ENCODE measurements around the gene STRA8. TPM values are rescaled to one million over a fixed set of nuclear protein-coding genes. Genes with fewer than 3 reads are reported as not detected.

STRA8 gene
- total RNA-seq, 1 experiment from 2014 or later, result not detected

GRCh38 chr7:135190703-135191102 is 42.9 kb upstream of the STRA8 start:
- in situ Hi-C loops (cut with HindIII; ENCODE audit: low pct_unique_long_range_greater_than_20kb, low sequenced_read_pairs), result no loop called here
- ChIA-PET CTCF (no interaction called here), POLR2A (no interaction called here)
- no peak for TF ChIP-seq POLR2AphosphoS5 (IDR thresholded peaks at IDR 0.05; ENCODE audit: low read depth, low read length)
- TF ChIP-seq TCF7L2 (IDR thresholded peaks at IDR 0.05; ENCODE audit: low read depth, low read length), result no peak
- TF ChIP-seq SIN3A (IDR thresholded peaks at IDR 0.05; ENCODE audit: borderline replicate concordance, insufficient read depth, low read depth, low read length), result no peak
- TF ChIP-seq, protein P1, sequence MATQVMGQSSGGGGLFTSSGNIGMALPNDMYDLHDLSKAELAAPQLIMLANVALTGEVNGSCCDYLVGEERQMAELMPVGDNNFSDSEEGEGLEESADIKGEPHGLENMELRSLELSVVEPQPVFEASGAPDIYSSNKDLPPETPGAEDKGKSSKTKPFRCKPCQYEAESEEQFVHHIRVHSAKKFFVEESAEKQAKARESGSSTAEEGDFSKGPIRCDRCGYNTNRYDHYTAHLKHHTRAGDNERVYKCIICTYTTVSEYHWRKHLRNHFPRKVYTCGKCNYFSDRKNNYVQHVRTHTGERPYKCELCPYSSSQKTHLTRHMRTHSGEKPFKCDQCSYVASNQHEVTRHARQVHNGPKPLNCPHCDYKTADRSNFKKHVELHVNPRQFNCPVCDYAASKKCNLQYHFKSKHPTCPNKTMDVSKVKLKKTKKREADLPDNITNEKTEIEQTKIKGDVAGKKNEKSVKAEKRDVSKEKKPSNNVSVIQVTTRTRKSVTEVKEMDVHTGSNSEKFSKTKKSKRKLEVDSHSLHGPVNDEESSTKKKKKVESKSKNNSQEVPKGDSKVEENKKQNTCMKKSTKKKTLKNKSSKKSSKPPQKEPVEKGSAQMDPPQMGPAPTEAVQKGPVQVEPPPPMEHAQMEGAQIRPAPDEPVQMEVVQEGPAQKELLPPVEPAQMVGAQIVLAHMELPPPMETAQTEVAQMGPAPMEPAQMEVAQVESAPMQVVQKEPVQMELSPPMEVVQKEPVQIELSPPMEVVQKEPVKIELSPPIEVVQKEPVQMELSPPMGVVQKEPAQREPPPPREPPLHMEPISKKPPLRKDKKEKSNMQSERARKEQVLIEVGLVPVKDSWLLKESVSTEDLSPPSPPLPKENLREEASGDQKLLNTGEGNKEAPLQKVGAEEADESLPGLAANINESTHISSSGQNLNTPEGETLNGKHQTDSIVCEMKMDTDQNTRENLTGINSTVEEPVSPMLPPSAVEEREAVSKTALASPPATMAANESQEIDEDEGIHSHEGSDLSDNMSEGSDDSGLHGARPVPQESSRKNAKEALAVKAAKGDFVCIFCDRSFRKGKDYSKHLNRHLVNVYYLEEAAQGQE (IDR thresholded peaks at IDR 0.05; ENCODE audit: insufficient read depth in 1 of 2, low read depth in 2 of 2, low read length in 1 of 2), result no peak
- no peak for TF ChIP-seq CTCF (IDR thresholded peaks at IDR 0.05)
- intact Hi-C loops (cut with micrococcal nuclease; ENCODE audit: unreplicated experiment), result no loop called here
- H3K4me3 ChIP-seq (ENCODE audit: low read depth in 2 of 2, low read length in 2 of 2), result no peak overlapping the region
- ATAC-seq (no peak), DNase-seq (ENCODE audit: low read depth, low spot score) (no peak)
- H3K36me3 ChIP-seq (ENCODE audit: control insufficient read depth, insufficient read depth, low read length), result no peaks in the 10 kb centered on the region
- no TSS peak for BruUV-seq (replicated peaks)
- H3K27me3 ChIP-seq (ENCODE audit: control insufficient read depth, insufficient read depth, low read length), result no peaks in the 10 kb centered on the region
- no peaks in the 10 kb centered on the region for H3K4me1 ChIP-seq (ENCODE audit: control insufficient read depth, insufficient read depth, low read length)
- H3K27ac ChIP-seq (ENCODE audit: low read length), result no peak overlapping the region
- H3K9me3 ChIP-seq (ENCODE audit: control insufficient read depth, insufficient read depth, low read depth, low read length), result no peaks in the 10 kb centered on the region

DNA sequence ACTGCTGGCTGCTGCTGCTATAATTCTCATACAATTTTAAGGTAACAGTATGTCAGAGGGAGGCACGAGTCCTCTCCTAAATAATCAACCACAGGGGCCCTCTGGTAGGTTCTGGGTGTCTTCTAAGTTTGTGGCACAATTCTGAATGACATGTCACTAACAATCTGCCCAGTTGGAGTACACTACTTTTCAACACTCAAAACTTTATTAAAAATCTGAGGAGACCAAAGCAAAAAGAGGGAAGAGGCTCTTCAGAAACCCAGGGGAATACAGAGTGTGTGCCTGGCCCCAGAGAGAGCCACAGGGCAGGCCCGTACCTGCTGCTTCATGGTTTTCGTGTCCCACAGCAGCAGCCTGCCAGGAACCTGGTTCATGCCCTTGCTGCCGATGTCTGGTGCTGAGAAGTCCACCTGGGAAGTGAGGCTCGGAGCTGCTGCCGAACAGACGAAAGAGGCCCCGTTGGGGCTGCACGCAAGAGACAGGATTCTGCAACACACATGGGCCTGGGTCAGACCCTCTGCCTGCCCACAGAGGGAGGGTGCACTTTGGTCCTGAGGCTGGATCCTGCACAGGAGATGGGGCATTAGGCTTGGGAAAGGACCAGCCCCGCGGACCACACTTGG is 40.6 kb upstream of the STRA8 start:
- Histone ChIP-seq H3K9me3 (ENCODE audit: control insufficient read depth, insufficient read depth, low read depth, low read length) (no peaks in the 10 kb centered on the region), H3K27ac (ENCODE audit: low read length) (no peak overlapping the region), H3K4me3 (ENCODE audit: low read depth in 2 of 2, low read length in 2 of 2) (no peak overlapping the region), H3K27me3 (ENCODE audit: control insufficient read depth, insufficient read depth, low read length) (no peaks in the 10 kb centered on the region), H3K4me1 (ENCODE audit: control insufficient read depth, insufficient read depth, low read length) (no peaks in the 10 kb centered on the region), H3K36me3 (ENCODE audit: control insufficient read depth, insufficient read depth, low read length) (no peaks in the 10 kb centered on the region)
- TF ChIP-seq, protein P1 (IDR thresholded peaks at IDR 0.05; ENCODE audit: insufficient read depth in 1 of 2, low read depth in 2 of 2, low read length in 1 of 2), result no peak
- TF ChIP-seq TCF7L2 (IDR thresholded peaks at IDR 0.05; ENCODE audit: low read depth, low read length) (no peak), SIN3A (IDR thresholded peaks at IDR 0.05; ENCODE audit: borderline replicate concordance, insufficient read depth, low read depth, low read length) (no peak), POLR2AphosphoS5 (IDR thresholded peaks at IDR 0.05; ENCODE audit: low read depth, low read length) (no peak), CTCF (IDR thresholded peaks at IDR 0.05) (no peak)
- no TSS peak for BruUV-seq (replicated peaks)
- POLR2A ChIA-PET, result no interaction called here
- DNase-seq (ENCODE audit: low read depth, low spot score) (no peak), ATAC-seq (no peak)
- intact Hi-C loops (cut with micrococcal nuclease; ENCODE audit: unreplicated experiment) (no loop called here), in situ Hi-C loops (cut with HindIII; ENCODE audit: low pct_unique_long_range_greater_than_20kb, low sequenced_read_pairs) (no loop called here)
- CTCF ChIA-PET, result no interaction called here
